Nucleus accumbens (tissue), 56 donors: Measurements from ENCODE around the gene ENTPD6.

Experiments used
- DNase-seq, 56 donors: peaks; one replicate each; lab custom pipeline; 2025; lab: John Stamatoyannopoulos, UW

The ENTPD6 gene

DNA sequence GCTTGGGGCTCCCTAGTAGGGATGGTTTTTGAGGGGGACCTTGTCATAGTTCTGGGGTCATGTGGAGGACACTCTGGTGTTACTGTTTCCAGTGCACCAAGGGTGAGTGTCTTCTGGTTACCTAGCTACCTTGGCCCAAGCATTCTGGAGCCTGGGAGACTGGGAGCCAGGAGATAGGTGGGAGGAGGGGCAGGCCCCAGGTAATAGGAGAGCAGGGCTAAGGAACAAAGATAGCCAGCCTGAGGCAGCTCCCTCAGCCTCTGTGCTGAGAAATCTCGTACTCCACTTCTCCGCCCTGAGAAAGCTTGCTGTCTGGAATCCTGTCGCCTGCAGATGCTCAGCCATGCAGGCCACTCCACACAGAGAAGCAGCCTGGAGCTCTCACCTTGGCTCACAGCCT, 8.3 kb upstream of the ENTPD6 start:
- no peak for DNase-seq

DNA sequence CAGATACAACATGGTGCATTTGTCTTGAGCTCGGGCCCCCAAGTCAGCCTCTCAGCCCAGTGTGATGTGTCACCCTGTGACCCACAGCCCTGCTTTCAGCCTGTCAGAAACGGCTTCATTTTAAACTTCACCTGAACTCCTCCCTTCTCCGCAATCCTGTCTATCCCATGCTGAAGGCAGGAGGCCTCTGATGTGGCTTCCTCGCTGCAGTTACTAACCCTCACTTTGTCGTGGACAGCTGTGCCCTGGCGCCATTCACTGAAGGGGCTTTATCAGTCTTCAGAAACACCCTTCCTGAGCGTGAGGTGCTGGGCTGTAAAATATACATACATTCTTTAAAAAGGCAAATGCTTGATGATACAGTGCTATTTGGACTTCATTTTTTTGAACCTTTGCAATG, 7.9 kb upstream of the ENTPD6 start:
- no peak for DNase-seq

- no peak for DNase-seq
These were observed 7.3 kb upstream of the ENTPD6 start for GRCh38 chr20:25188218-25188617.

DNA sequence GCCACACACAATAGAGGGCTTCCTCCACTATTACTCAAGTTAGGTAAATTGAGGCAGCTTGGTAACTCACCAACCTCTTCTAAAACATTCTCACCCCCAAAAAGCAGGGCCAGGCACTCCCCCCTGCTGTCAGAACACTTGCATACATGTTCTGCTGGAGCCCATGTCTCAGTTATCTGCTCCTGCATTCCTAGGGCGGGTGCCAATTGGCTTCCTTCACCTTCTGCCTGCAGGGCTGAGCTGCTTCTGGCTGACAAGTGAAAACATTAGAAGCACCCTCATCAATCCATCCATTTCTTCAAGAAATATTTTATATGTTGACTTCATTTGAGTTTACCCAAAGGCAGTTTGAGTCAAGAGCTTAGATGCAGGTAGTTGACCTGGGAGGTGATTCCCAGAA, 4.5 kb upstream of the ENTPD6 start:
- DNase-seq, result no peak

DNA sequence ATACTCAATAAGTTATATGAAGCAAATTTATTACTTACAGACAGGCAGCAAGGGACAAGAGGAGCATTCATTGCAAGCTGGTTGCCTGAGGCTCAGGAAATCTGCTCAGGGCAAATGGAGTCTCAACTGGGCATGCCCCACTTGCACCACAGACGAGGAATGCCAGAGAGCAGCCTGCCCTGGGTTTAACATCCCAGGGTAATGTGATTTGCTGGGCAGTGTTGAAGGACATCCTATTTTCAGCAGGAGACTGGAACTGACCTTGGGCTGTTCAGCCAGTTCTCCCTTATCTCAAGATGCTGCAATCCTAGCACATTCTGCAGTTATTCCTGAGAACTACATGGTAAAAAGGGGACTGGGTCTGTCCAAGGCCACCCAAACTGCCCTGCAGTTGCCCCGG, 3.8 kb upstream of the ENTPD6 start:
- DNase-seq, result no peak

DNA sequence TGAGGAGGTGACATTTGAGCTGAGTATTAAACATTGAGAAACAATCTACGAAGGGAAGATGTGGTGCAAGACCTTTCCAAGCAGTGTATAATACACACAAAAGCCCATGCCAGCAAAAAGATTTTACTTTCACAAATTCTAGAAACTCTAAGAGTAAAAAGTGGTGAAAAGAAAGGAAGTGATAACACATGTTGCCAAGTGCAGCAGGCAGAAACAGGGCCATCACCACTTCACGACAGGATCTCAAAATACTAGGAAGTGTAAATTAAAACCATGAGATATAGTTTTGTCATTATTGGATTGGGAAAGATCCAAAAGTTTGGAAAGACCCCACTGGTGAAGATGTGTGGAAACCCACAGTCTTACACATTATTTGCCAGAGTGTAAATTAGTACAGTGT, 1.7 kb upstream of the ENTPD6 start:
- no peak for DNase-seq

DNA sequence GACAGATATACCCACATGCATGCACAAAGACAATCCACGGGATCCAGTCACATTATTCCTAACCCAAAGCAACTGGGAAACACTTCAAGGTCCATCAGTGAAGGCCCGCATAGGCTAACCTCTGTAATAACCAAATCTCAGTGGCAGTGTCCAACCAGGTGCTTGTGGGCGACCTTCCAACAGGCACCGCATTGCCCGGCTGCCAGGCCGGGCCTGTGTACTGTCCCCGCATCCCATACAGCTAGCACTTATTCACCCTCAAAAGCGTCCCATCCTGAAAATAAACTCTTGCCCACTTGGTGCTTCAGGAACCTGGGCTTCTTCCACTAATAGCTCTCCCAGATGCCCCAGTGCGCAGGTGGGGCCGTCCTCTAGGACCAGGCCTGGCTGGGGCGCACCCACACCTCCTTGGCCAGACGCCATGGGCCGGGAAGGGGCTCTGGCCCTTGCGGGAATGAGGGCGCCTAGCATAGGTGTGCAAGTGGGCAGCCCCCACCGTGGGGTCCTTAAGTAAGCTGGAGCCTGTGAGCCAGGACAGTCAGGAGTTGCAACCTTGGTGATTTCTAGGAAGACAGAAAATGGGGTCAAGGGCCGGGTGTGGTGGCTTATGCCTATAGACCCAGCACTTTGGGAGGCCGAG, 1.1 kb upstream of the ENTPD6 start:
- no peak for DNase-seq

DNA sequence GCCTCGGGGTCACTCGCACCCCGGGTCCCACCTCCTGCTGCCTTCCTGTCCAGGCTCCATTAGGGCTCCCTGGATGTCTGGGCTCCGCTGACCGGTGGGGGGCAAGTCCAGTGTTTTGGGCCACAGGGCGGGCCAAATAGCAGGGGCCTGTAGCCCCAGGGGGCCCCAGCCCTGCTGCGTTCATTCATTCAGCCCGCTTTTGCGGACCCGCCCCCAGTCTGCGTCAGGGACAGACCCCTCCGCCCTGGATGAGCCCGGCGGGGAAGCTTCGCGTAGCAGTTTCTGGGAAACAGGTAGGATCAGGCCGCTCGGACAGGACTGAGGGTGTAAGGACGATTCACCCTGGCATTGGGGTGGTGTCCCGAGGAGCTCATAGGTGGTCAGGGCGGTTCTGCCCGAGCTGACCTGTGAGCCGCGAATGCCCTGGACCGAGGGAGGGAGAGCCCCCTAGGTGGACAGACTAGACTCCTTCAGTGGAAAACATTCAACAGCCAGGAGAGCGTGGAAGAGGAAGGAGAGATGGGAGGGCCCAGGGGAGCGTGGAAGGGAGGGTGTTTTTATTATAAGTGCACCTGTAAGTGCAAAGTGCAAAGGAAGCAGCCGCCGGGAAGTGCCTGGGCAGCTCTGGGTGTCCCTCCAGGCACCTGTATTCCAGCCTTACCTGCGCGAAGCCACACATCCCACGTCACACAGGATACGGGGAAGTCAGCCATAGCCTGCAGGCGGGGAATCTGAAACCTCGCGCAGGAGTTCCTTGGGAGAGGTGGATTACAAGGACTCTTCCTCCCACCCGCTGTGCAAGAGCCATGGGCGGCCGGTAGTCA, 662 bp downstream of the ENTPD6 start:
- peak in 13 of 56 donors; percentile 32 to 63 (median 46) for DNase-seq

- peak in 1 of 56 donors; percentile 45 for DNase-seq
These were observed 1.2 kb downstream of the ENTPD6 start for GRCh38 chr20:25196786-25197120.

DNA sequence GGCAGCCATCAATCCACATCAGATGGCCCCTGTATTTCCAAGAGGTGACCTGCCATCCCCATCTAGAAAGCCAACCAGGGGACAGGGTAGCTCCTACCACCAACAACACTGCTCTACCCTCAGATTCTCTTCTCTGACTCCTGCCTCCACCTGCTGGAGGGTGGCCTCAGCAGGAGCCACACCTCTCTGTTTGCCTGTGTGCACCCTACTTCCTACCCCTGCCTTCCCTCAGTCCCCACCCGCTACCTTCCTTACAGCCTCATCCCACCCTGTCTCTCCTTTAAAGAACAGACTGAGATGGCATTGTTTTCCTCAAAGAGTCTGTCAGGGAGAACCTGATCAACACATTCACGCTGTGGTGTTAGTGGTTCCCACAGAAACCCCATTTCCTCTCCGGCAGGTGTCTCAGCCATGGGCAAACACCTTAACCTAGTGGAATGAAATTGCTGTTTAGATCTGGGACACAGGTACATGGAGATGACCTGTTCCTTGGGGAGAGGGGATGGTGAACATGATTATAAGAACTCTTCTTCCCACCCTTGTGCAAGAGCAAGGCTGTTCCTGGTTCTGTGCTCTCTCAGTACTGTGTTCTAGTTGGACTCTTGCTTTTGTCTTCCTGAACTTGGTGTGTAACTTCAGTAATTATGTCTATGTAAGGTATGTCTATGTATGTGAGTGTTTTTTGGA, 1.8 kb downstream of the ENTPD6 start:
- DNase-seq, result no peak

DNA sequence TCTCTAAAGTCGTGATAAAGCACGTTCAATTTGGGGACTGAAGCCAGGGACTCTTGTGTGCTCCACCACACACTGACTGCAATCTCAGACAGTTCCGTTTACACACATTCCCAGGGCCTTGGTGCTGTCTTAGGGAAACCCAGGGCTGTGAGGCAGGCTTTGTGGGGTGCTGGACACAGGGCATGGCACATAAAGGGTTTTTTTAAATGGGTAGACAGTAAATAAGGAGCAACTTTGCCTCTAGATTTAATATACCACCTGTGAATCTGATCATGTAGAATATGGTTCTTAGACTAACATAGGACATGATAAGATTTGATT, 2.3 kb downstream of the ENTPD6 start:
- no peak for DNase-seq

DNA sequence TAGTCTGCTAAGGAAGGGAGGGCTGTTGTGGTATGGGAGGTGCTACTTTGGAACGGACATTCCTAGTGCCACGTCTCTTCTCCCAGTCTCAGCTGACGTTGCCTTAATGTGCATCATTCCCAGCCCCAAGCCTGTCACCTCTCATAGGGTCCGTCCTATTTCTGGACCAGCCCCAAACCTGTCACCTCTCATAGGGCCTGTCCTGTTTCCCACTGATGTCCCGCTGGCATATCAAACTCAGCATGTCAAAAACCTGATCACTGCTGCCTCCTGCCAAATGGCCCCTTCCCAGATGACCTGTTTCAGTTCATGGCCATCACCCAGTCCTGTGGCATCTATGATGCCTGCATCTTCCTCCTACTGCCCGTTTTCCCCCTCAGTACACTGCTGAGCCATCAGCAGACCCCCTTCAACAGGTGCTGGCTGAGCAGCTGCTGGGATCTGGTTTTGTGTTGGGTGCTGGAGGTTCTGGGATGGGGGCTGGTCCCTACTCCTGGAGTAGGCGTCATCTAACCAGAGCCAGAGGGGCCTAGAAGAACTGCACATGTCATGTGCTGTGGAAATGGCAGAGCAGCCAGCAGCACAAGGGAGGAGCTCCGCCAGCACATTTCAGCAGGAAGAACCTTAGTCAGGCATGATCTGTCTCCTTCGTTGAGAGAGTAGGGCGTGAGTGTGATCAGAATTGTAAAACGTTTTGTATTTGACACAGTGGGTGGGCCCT, 3.3 kb downstream of the ENTPD6 start:
- DNase-seq, result peak in 14 of 56 donors; percentile 13 to 65 (median 40)

DNA sequence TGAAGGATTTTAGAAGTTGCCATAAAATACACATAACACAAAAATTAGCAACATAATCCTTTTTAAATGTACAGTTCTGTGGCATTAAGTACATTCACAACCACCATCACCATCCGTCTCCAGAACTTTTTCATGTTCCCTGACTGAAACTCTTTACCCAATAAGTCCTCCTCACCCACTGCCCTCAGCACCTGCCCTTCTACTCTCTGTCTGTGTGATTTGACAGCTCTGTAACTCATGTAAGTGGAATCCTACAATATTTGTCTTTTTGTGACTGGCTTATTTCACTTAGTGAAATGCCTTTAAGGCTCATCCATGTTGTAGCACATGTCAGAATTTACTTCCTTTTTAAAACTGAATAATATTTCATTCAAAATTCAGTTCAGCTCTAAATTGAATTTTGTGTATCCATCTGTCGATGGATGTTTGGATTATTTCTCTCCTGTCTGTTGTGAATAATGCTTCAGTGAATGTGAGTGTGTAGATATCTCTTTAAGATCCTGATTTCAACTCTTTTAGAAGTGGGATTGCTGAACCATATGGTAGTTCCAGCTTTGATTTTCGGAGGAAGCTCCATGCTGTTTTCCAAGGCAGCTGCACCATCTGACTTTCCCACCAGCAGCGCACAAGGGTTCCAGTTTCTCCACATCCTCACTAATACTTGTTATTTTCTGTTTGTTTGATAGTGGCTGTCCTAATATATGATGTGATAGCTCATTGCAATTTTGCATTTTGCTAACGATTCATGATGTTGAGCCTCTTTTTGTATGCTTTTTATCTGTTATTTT, 4.2 kb downstream of the ENTPD6 start:
- DNase-seq, result no peak

DNA sequence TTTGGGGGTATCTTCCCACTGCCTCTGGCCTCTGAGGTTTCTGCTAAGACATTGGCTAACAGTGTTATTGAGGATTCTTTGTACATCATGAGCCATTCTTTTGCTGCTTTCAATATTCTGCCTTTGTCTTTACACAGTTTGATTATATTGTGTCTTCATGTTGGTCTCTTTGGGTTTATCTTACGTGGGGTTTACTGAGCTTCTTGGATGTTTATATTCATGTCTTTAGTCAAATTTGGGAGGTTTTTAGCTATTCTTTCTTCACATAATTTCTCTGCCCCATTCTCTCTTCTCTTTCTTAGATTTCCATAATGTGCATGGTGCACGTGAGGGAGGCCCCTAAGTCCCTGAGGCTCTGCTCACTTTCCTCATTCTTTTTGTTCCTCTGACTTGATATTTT, 7.6 kb downstream of the ENTPD6 start:
- no peak for DNase-seq

GRCh38 chr20:25203871-25204320, 8.4 kb downstream of the ENTPD6 start:
- DNase-seq, result no peak

- no peak for DNase-seq
These were observed 9.2 kb downstream of the ENTPD6 start for GRCh38 chr20:25204550-25205276.

DNA sequence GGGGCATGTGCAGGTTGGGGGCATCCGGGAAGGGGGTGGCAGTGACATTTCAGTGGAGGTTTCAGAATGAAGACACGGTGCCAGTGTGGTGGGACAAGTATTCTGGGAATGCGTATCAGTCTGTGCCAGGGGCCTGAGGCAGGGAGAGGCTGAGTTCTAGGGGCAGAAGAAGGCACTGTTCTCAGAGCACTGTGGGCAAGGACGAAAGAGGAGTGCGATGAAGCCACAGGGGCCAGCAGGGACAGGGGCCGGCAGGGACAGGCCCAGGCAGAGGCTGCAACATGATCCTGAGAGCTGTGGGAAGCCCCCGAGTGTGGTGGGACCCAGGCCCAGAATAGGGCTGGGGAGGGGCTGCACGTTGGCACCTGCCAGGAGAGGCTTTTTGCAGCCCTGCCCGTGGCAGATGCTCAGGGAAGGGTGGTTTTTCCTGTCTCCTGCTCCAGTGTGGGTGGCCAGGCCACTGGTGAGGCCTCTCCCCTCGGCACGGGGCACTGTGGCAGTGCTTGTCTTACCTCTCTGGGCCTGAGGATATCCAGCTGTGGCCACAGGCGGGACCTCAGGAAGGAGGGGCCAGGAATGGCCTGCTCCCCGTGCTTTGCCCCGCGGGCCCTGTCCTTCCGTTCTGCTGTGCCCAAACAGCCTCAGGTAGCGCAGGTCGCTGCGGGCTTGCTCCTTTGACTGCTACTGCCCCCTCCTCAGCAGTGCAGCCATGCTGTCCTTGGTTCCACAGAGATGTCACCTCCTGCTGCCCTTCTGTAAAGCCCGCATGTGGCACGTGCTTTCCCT, 10.0 kb downstream of the ENTPD6 start:
- DNase-seq, result no peak

DNA sequence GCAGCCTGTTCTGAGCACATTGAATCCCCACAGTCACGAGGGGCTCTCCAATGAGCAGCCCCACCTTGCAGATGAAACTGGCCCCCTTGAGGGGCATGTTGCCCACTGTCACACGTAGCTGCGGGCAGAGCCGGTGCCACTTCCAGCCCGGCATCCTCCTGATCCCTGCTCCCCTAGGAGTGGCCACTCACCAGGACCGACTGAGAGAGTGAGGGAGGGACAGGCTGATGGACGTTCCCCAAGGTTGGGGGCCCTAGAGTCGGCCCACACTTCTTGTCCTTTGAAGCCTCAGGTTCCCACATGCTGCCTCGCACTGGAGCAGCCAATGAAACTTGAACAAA, 10.5 kb downstream of the ENTPD6 start:
- no peak for DNase-seq

- DNase-seq, result no peak
These were observed 11.0 kb downstream of the ENTPD6 start for GRCh38 chr20:25206548-25206947.
